GM21367 (cell line): ENCODE measurements around the gene GPR39.

Experiments
- ATAC-seq: cut with Tn5 transposase; IDR thresholded peaks from one replicate; pipeline ENCODE4 v1.9.1; 2021; ENCODE audit not compliant: unreplicated experiment

The GPR39 gene

DNA sequence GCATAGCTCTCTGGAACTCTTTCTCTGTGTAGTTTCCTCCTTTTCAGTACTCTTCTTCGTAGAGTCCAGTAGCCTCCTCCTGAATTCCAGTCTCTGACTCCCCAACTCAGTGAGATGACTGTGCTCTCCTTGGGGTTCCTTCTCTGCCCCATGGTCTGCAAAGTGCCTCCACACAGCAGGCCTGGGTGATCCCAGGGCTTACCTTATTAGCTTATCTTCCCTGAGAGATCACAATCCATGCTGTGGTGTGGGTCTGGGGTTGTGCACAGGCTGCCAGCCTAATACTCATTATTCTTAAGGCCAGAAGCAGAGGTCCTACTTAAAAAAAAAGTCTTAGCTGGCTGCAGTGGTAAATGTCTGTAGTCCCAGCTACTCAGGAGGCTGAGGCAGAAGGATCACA is 4.6 kb upstream of the GPR39 start:
- no peak for ATAC-seq

DNA sequence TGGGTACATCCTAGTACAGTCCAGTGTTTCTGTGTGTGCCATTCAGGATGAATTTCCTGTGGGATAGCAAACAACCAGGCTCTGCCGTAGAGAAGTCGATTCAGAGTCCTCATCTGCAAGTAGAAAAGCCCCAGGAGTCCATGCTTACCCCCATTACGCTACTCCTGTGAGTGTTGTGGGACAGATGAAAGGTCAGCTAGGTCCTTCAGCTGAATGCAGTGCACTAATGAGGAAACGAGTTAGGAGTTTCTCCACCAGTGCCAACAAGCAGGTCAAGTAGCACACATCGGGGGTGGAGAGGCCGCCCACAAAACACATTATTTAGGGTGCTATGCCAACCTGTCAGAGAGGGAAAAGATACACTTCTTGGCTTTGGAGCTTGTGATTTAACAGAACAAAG is 2.5 kb upstream of the GPR39 start:
- ATAC-seq: no peak

DNA sequence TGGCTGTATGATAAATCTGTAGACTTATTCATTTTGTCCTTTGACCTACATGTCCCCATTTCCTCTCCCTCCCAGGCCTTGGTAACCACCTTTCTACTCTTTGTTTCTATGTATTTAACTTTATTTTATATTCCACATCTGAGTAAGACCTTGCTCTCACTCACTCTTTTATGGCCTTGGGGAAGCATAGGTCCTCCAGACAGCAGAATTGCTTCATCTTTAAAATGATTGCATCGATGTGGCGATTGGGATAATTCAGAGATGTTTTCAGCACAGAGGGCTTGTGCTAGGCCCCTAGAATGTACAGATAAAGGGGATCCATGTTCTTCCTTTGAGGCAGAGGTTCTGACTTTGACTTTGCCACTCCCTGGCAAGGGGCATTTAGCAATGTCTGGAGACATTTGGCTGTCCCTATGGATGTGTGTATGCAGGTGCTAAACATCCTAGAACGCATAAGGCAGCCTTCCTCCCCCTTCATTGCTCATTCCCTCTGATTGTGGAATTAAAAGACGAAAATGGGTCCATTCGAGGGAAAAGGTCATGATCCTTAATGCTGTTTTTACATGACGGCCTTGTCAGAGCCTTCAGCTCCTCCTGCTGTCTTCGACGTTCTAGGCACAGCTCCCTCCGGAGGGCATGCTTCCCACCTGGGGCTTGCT is 1.2 kb upstream of the GPR39 start:
- ATAC-seq: no peak

DNA sequence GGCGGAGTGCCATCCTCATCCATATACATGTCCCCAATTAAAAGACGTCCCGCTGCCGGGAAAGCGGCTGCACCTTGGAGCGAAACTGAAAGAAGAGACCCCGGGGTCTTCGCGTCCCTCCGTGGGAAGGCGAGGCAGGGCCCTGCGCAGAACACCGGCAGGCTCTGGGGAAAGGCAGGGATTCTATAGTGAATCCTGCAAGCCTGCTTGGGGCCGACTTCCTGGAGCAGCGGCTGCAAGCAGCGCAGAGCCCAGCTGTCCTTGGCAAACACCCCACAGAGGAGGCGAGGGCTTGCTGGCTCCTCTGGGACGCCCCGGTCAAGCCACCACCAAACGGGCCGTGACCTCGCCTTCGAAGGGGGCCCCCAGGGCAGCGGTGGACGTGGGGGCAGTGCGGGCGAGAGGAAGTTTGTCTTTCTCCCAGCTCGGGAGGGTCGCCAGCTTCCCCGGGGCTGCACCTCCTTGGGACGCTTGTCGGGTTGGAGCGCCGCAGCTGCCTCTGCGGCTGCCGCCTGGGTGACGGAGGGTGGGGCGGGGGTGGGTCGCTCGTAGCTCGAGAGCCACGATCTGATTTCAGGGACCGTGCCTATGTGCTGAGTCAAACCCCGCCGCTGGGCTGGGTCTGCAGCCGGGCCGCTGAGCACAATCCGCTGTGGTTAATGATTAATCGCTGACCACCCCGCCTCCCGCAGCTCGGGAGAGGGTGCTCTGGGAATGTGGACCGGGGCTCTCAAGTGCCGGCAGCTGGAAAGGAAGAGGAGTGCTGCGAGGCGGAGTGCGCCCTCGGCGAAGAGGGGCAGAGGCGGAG is 486 bp upstream of the GPR39 start:
- ATAC-seq: no peak

DNA sequence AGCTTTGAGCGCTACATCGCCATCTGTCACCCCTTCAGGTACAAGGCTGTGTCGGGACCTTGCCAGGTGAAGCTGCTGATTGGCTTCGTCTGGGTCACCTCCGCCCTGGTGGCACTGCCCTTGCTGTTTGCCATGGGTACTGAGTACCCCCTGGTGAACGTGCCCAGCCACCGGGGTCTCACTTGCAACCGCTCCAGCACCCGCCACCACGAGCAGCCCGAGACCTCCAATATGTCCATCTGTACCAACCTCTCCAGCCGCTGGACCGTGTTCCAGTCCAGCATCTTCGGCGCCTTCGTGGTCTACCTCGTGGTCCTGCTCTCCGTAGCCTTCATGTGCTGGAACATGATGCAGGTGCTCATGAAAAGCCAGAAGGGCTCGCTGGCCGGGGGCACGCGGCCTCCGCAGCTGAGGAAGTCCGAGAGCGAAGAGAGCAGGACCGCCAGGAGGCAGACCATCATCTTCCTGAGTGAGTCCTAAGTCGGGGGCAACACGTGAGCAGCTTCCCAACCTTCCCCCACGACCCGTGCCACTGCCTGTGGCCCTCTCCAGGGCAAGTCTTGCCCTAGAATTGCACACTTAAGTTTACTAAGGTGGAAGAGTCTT is 928 bp downstream of the GPR39 start:
- ATAC-seq: no peak

DNA sequence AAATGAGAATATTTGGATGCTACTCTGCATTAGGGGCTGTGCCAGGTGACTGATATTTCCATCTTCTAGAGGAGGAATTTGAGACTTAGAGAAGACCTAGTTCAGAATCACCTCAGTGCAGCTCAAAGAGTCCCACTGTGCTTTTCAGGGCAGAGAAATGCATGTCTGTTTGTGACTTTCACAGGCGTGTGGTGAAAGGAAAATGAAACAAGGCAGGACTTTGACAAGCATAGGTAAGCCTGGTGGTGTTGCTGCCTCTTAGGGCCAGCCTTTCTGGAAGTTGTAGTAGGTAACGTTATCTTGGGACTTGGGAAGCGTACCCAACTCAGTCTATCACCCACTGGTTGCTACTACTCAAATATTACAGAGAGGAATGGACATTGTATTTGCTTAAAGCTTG is 2.6 kb downstream of the GPR39 start:
- no peak for ATAC-seq

DNA sequence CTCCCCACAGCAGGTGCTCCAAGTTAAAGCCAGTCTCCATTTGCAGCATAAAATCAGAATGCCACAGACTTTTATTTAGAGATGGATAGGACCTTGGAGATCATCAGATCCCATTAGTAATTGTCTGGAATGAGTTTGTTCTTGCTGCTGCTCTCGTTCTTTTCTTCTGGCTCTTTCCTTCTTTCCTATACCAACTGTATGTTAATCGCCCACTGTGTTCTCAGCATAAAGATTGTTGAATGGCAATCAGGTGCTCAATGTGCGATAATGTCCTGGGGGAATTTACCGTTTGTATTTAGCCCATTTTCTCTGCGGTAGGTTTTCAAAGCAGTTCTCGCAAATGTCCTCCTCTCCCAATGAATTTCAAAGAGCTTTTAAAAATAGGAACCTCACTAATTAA is 3.3 kb downstream of the GPR39 start:
- ATAC-seq: no peak

DNA sequence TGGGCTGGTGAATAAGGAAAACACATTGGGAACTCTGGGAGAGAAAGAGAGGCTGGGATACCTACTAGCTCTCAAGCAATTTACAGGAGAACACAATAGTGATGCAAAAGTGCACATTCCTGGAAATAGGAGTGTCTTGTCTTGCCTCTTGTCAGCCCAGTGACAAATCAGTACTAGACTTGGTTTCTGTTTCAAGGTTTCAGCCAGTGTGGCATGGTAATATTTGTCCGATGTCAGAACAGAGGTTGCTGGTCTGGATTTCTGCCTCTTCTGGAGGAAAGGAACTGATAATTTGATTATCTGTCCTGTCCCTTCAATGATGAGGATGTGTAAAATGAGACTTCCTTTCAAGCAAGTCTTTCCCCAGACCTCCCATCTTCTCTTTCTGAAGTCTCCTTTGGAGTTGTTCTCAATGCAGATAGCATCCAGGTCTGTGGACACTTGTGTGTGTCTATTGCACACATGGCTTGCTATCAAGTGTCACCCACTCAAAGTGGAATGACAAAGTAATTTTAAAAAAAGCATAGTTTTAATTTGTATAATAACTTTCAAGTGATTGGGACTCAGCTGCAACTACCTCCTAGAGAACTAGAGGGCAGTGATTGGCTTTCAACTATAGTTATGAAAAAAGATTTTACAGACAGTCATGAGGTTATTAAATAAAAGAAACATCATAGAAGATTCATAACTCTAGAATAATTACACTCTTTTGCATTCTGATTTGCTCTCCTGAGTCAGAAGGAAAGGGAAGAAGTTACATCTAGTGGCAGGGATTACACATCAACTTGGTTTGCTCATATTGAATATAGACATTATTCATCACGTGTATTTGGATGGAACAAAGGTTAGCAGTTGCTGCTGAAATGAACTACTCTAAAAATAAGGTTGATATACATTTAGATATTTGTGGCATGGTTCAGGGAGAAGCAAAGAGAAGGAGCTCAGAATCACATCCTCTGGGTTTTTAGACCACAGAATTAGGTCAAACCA is 4.5 kb downstream of the GPR39 start:
- no peak for ATAC-seq

DNA sequence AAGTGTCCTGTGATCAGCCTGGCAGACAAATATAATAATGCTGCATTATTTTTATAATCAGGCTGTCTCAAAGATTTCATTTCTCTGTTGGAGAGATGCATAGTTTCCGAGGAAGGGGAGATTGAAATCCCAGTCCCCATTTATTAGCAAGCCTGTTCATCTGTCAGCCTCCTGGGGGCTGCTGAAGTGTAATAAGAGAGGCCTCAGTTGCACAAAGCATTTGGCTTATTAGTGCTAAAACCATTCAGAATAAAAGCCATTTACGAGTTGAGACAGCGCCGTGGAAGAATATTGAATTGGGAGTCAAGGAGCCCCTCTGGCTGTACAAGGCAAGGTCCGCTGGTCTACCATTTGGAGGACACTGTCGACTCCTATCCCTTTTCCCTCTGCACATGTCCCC is 6.1 kb downstream of the GPR39 start:
- no peak for ATAC-seq

DNA sequence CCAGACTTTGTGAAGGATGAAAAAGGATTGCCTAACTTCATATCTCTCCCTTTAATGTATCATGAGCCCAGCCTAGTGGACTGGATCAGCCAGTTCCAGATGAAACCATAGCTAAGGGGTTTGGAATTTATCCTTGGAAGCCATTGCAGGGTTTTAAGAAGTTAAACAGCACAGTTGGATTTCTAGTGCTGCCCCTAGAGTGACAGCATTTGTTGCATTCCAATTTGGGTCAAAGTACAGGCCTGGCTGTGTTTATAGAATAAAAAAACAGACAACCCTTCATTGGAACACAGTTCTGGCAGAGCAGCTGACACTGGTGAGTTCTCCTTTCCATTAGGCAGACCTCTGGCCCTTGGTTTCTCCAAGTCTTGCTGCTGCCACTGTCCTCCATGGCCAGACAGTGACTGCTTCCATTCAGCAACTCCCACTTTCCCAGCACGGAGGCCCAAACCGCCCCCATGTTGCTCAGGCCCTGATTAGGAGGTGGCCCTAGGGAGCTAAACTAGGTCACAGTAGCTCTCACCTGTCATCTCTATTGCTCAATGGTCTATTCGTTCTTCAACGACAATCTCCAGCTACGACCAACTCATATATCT is 8.0 kb downstream of the GPR39 start:
- no peak for ATAC-seq

DNA sequence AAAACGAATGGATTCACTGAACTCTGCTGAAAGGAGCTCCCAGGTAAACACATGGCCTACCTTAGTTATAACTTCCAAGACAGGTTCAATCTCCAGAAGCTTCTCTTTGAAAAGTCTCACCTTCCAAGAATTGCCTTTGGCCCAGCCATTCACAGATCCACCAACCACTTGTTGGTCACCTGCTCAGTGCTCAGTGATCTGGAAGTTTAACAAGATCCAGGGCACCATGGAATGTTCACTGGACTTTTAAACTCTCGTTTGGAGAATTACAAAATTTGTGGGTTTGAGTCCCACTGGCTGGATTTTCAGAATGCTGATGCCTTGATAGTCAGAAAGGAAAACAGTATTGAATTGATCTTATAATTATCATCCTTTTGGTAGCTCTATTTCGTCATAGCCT is 9.4 kb downstream of the GPR39 start:
- no peak for ATAC-seq

DNA sequence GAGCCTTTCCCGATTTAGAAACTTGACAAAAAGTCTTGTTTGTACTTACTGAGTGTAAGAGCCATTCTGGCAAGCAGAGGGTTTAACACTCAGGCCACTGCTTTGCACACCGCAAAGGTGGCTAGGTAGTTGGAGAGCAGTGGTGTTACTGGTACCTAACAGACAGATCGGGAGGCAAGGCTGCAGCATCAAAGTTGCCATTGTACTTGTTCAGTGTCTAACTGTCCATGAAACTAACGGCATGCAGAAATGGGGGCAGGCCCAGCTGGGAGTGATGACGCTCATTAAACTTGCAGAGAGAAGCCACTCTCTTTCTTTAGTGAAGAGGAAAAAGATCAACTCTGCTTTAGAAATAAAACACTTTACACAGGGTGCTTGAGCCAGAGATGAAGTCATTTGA is 10.1 kb downstream of the GPR39 start:
- ATAC-seq: no peak

DNA sequence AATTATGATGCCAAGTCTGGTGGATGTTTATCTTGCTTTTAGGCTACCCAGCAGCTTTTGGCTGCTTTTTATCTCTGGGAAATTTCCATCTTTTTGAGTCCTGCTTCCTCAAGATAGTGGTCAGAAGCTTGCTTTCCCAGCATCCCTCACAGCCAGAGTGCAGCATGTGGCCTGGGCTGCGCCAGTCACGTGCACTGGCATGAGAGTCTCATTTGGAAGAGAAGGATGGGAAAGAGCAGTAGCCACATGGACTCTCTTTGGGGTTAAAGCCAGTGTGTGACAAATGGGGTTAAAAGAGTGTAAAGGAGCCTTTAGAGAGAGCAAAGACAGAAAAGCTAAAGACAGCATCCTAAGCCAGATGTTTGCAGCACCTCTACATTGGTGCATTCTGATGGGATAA is 12.7 kb downstream of the GPR39 start:
- ATAC-seq: no peak

DNA sequence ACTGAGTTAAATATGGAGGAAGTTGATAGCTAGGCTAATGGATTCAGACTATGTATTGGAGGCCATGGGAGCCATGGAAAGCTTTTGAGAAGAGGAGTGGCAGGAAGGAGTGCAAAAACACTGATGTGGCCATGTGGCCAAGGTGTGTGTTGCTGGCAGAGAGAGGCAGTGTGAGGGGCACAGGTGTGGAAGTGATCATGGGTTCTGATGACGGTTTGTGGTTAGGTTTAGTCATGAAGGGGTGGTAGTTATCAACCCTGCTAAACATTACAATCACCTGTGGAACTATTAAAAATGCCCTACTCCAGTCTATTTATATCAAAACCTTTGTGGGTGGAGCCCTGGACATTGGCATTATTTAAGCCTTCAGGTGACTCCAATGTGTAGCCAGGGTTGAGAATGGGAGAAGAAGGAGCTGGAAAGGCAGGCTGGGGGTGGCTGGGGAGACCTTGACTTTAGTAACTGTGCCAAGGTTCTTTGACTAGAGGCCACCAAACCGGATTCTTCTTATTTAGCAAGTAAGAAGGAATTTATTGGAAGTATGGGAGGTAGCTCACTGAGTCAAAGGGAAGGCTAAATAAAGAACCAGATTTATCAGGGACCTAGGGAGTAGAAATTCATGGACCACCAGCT is 13.5 kb downstream of the GPR39 start:
- no peak for ATAC-seq

DNA sequence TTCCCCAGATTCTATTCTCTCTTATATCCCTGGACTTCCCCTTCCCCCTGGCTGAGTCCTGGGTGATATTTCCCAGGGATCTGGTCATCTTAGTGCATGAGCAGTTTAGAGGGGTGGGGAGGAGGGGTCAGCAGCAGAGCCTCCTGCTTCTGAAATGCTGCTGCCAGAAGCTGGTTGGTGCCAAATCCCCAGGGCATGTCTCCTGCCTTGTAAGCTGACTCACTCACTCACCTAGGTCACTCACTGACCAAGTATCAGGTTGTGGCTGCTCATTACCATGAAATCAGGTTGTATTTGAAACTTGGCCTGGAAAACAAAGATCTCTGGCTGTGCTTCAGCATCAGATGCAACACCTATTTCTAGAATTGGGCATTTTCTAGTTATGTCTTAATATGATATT is 14.3 kb downstream of the GPR39 start:
- ATAC-seq: no peak

DNA sequence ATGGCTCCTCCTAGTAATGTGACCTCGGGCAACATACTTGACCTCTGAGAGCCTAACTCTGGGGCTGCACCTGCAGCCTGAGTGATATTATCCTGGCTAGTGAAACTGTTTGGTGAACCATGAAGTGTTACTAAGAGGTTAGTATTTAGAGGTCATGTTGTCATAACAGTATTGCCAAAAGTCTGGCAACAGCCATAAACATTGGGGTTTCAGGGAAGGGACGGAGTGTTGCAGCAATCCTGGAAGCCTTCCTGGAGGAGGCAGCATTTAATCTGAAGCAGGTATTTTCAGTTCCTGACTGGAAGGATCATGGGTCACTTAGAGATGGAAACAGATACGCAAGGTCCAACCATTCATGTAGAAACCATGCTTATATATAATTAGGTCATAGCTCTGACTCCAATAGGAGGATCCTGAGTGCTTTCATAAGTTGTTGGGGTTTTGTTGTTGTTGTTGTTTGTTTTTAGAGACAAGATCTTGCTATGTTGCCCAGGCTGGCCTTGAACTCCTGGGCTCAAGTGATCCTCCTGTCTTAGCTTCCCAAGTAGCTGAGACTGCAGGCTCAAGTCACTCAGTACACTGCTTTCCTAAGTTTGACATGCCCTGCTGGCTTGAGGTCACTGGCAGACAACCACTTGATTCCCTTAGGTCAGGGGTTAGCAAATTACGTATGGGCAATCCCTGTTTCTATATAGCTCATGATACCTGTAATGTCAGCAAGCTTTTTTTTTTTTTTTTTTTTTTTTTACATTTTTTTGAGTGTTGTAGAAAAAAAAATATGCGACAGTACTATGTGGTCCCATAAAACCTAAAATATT is 21.5 kb downstream of the GPR39 start:
- ATAC-seq: no peak

DNA sequence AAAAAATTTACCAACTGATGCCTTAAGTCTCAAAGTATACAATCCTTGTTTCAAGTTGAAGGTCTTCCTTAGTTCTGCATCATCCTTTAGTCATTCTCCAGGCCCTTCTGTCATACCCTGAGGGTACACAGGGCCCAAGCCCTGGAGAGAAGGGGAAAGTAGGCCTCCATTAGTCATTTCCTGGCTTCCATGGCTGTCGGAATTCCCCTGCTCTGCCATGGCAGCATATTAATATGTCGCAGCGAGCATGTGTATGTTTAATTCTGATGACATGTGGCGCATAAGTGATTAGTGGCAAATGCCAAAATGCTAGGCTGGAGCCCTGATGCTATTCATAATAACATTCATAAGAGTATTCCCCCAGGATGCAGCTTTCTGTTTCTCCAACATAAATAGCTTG is 22.1 kb downstream of the GPR39 start:
- ATAC-seq: no peak

DNA sequence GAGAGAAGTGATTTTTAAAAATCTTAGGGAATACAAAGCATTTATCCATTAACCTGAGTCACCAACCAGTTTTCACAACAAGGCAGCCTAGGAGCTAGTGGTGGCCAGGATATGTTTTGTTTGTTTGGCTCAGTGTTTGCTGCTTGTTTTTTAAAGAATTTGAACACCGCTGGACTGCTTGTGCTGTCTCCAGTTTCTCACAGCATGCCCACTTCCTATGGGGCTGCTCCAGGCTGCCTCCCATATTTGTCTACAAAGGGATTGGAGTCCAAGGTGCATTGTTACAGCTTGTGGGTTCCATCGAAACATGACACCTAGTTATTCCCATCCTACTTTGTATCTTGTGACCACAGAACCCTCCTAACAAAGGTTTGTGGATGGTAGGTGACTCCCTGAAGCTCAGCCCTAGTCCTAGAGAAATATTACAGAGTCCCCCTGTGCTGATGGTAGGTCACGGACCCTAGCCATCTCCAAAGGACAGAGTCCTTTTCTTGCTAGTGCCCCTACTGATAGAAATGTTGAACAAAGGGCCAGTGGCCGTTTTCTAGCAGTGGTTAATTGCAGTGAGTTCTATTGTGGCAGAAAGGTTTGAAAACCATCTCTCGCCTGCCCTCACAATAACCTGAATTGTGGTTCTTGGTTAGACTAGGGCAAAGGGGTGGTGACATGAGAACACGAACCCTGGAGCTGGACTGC is 23.2 kb downstream of the GPR39 start:
- no peak for ATAC-seq

DNA sequence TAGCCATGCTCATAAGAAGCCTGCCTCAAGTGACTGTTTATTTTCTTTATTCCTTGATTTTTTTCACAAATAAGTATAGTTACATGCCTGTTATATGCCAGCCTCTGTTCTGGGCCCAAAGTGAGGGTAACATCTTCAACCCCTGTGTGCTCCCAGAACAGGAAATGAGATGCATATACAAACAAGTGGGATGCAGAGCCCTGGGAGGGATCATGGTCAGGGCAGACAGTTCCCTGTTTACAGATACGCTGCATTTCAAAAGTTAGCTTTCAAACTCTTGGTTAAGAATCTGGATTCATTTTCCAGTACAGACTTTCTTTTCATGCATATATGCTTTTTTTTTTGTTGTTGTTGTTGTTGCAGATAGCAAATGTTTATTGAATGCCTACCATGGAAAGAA is 24.4 kb downstream of the GPR39 start:
- no peak for ATAC-seq
